Measurements from ENCODE around the gene PDE1A.

GRCh38 chr2:182473635-182474034, 46.8 kb upstream of the PDE1A start:
- TF ChIP-seq CTCF (conservative IDR thresholded peaks at IDR 0.05) (no peak), EZH2 (IDR thresholded peaks at IDR 0.05; ENCODE audit: low read depth) (no peak)
